OCI-LY7 (cell line): Measurements from ENCODE around the gene NOTCH3. TPM values are rescaled to one million over a fixed set of nuclear protein-coding genes. Genes with fewer than 3 reads are reported as not detected.

Experiments used
- BruUV-seq: library from RNA; stranded (reverse); fragments of 400-500 nt; replicated peaks from 2 replicates; lab custom pipeline; 2021; lab: Mats Ljungman, UMichigan
- CTCF ChIA-PET: fragments of 300-600 bp; sonication (Branson Sonifier 250); formaldehyde crosslinking; loops from one replicate; lab custom pipeline; 2022; ENCODE audit warnings: antibody characterized with exemption; ENCODE audit not compliant: unreplicated experiment; lab: Charles Lee
- POLR2A ChIA-PET: fragments of 300-600 bp; sonication (Branson Sonifier 250); formaldehyde crosslinking; loops from one replicate; lab custom pipeline; 2022; ENCODE audit warnings: antibody characterized with exemption; lab: Charles Lee
- DNase-seq: peaks from one replicate; pipeline ENCODE4 v3.0.0-alpha.2; 2015; ENCODE audit warnings: low spot score
- H2AFZ ChIP-seq: fragments of 200-600 bp; sonication (generic), shearing (Covaris generic); 2 replicates; pipeline ENCODE4 v1.6.1; 2014; ENCODE audit warnings: mild to moderate bottlenecking, antibody characterized with exemption, low read length, moderate library complexity
- H3K27ac ChIP-seq: fragments of 200-600 bp; sonication (generic); 2 replicates; pipeline ENCODE4 v1.5.1; 2014; ENCODE audit warnings: mixed run types, low read depth, mild to moderate bottlenecking, moderate library complexity, low read length, inconsistent platforms; ENCODE audit not compliant: poor library complexity, severe bottlenecking
- H3K36me3 ChIP-seq: fragments of 200-600 bp; sonication (generic); 2 replicates; pipeline ENCODE4 v1.6.1; 2014; ENCODE audit warnings: mild to moderate bottlenecking, antibody characterized with exemption, low read length, moderate library complexity, mixed read lengths; ENCODE audit not compliant: insufficient read depth
- H3K4me1 ChIP-seq: fragments of 200-600 bp; sonication (generic); 2 replicates; pipeline ENCODE4 v1.5.1; 2014; ENCODE audit warnings: mild to moderate bottlenecking, low read length; ENCODE audit not compliant: insufficient read depth, poor library complexity, severe bottlenecking
- H3K4me2 ChIP-seq: fragments of 200-600 bp; sonication (generic); 2 replicates; pipeline ENCODE4 v1.6.1; 2014; ENCODE audit warnings: mild to moderate bottlenecking, low read length
- H3K4me3 ChIP-seq: fragments of 200-600 bp; sonication (generic); 2 replicates; pipeline ENCODE4 v1.5.1; 2014; ENCODE audit warnings: mild to moderate bottlenecking, low read depth, low read length; ENCODE audit not compliant: poor library complexity, severe bottlenecking
- H3K79me2 ChIP-seq: fragments of 200-600 bp; sonication (generic); 2 replicates; pipeline ENCODE4 v1.6.1; 2016; ENCODE audit warnings: low read depth, mild to moderate bottlenecking, low read length, moderate library complexity, mixed read lengths; ENCODE audit not compliant: insufficient read depth
- H3K9me2 ChIP-seq: fragments of 200-600 bp; sonication (generic); 2 replicates; pipeline ENCODE4 v1.6.1; 2016; ENCODE audit warnings: mild to moderate bottlenecking, low read length, mixed read lengths; ENCODE audit not compliant: insufficient read depth
- H3K9me3 ChIP-seq: fragments of 200-600 bp; sonication (generic); 2 replicates; pipeline ENCODE4 v1.6.1; 2014; ENCODE audit warnings: mild to moderate bottlenecking, mixed run types, low read length, mixed read lengths
- H4K20me1 ChIP-seq: fragments of 200-600 bp; sonication (generic); 2 replicates; pipeline ENCODE4 v1.6.1; 2014; ENCODE audit warnings: mild to moderate bottlenecking, antibody characterized with exemption, low read length, moderate library complexity, mixed read lengths; ENCODE audit not compliant: insufficient read depth
- CTCF ChIP-seq: fragments of 200-600 bp; sonication (generic); conservative IDR thresholded peaks from 2 replicates; pipeline ENCODE4 v1.5.1; 2014; ENCODE audit warnings: mild to moderate bottlenecking, antibody characterized with exemption, low read length, moderate library complexity, mixed read lengths
- EZH2phosphoT487 ChIP-seq: fragments of 200-600 bp; sonication (generic); IDR thresholded peaks from 2 replicates; pipeline ENCODE4 v1.6.1; 2018; ENCODE audit warnings: low read depth, borderline replicate concordance, mild to moderate bottlenecking, mixed run types, antibody characterized with exemption, low read length, moderate library complexity, mixed read lengths
- intact Hi-C: fragments of 100-400 bp; cut with micrococcal nuclease; formaldehyde crosslinking; loops from one replicate; pipeline ENCODE4 v1.10.0; 2022; ENCODE audit not compliant: unreplicated experiment
- total RNA-seq, 2 experiments: library from RNA; depleted of rRNA in 1 of 2; stranded (reverse); fragments of >200 nt in 1 of 2; shearing (Covaris generic) in 1 of 2; gene quantifications; 2 replicates each; pipeline ENCODE4 v1.2.3, GENCODE V29; 2014 to 2022

The NOTCH3 gene
- total RNA-seq, 2 experiments from 2014 or later = 0.25 TPM; not detected in 1

GRCh38 chr19:15210323-15210781 lies 9.6 kb upstream of the NOTCH3 start:
- Histone ChIP-seq H2AFZ (no peak overlapping the region), H3K79me2 (no peaks in the 10 kb centered on the region), H3K9me3 (no peaks in the 10 kb centered on the region), H3K36me3 (no peaks in the 10 kb centered on the region), H3K4me2 (no peak overlapping the region), H3K4me3 (no peak overlapping the region), H3K4me1 (no peaks in the 10 kb centered on the region), H3K27ac (no peak overlapping the region), H3K9me2 (no peaks in the 10 kb centered on the region), H4K20me1 (no peaks in the 10 kb centered on the region)
- POLR2A ChIA-PET = interaction anchor here (0.7 kb wide), 1 partner anchor 124 kb away, joined by 3 read pairs; no protein-coding TSS in a partner anchor
- BruUV-seq = no TSS peak
- DNase-seq = no peak
- TF ChIP-seq CTCF = no peak
- no peak for TF ChIP-seq EZH2phosphoT487
- CTCF ChIA-PET = no interaction called here
- intact Hi-C loops = no loop called here

- H3K4me1 ChIP-seq = peaks cover 16% of the 10 kb centered on the region
- CTCF ChIA-PET = no interaction called here
- no peak for TF ChIP-seq CTCF
- no peak for TF ChIP-seq EZH2phosphoT487
- POLR2A ChIA-PET = no interaction called here
- H4K20me1 ChIP-seq = no peaks in the 10 kb centered on the region
- H3K4me3 ChIP-seq = no peak overlapping the region
- no peaks in the 10 kb centered on the region for H3K36me3 ChIP-seq
- H3K9me3 ChIP-seq = no peaks in the 10 kb centered on the region
- no TSS peak for BruUV-seq
- DNase-seq = no peak
- H3K9me2 ChIP-seq = no peaks in the 10 kb centered on the region
- H3K4me2 ChIP-seq = no peak overlapping the region
- H3K27ac ChIP-seq = no peak overlapping the region
- H2AFZ ChIP-seq = no peak overlapping the region
- H3K79me2 ChIP-seq = no peaks in the 10 kb centered on the region
- intact Hi-C loops = no loop called here
These were observed 704 bp upstream of the NOTCH3 start for GRCh38 chr19:15201374-15202023.
